Liver (tissue), 9 donors: ENCODE data around the gene ARHGAP33. TPM values are rescaled to one million over a fixed set of nuclear protein-coding genes. Genes with fewer than 3 reads are reported as not detected.

Experiments used
- DNase-seq: peaks from one replicate; pipeline ENCODE4 v3.0.0-alpha.2; 2017; ENCODE audit warnings: low spot score
- H3K27ac ChIP-seq, 2 donors: one replicate each; pipeline ENCODE4 v1.7.0; 2013; ENCODE audit warnings: inconsistent platforms in 2 of 2, low read length in 2 of 2, control low read depth in 1 of 2, low read depth in 1 of 2, mild to moderate bottlenecking in 1 of 2
- H3K27me3 ChIP-seq, 4 donors: one replicate each; pipeline versions ENCODE4 v1.6.1 to v1.7.0; 2013; ENCODE audit warnings: low read length in 3 of 4, inconsistent platforms in 1 of 4, mild to moderate bottlenecking in 1 of 4, moderate library complexity in 1 of 4; ENCODE audit not compliant: control insufficient read depth in 4 of 4, insufficient read depth in 4 of 4
- H3K36me3 ChIP-seq, 4 donors: one replicate each; pipeline versions ENCODE4 v1.6.1 to v1.7.0; 2013; ENCODE audit warnings: low read length in 3 of 4, mild to moderate bottlenecking in 3 of 4, low read depth in 1 of 4, moderate library complexity in 1 of 4; ENCODE audit not compliant: control insufficient read depth in 4 of 4, insufficient read depth in 3 of 4
- H3K4me1 ChIP-seq, 4 donors: one replicate each; pipeline versions ENCODE4 v1.6.1 to v1.7.0; 2013; ENCODE audit warnings: low read length in 3 of 4, mild to moderate bottlenecking in 3 of 4, moderate library complexity in 1 of 4; ENCODE audit not compliant: control insufficient read depth in 4 of 4, insufficient read depth in 4 of 4
- H3K4me3 ChIP-seq, 3 donors: one replicate each; pipeline versions ENCODE4 v1.6.1 to v1.7.0; 2013; ENCODE audit warnings: low read length in 3 of 3, control low read depth in 1 of 3, low read depth in 1 of 3, mild to moderate bottlenecking in 1 of 3
- H3K9ac ChIP-seq, 2 donors: one replicate each; pipeline ENCODE4 v1.7.0; 2013; ENCODE audit warnings: low read length in 2 of 2, mild to moderate bottlenecking in 2 of 2, moderate library complexity in 2 of 2, control low read depth in 1 of 2, low read depth in 1 of 2
- H3K9me3 ChIP-seq, 4 donors: one replicate each; pipeline versions ENCODE4 v1.6.1 to v1.7.0; 2013; ENCODE audit warnings: low read length in 3 of 4; ENCODE audit not compliant: control insufficient read depth in 4 of 4
- ATF3 ChIP-seq: IDR thresholded peaks from 2 replicates; pipeline ENCODE4 v1.6.1; 2016; ENCODE audit warnings: antibody characterized with exemption
- CTCF ChIP-seq: fragments of 150-350 bp; IDR thresholded peaks from 2 replicates; pipeline ENCODE4 v1.5.1; 2017; ENCODE audit warnings: improper control_type of control experiment, low read depth, low read length; ENCODE audit not compliant: missing input control
- EGR1 ChIP-seq, 2 donors: IDR thresholded peaks; 2 replicates each; pipeline ENCODE4 v1.6.1; 2016 to 2018; ENCODE audit warnings: antibody characterized with exemption in 2 of 2, low read depth in 2 of 2
- FOXA1 ChIP-seq: IDR thresholded peaks from 2 replicates; pipeline ENCODE4 v1.6.1; 2016; ENCODE audit warnings: antibody characterized with exemption
- FOXA2 ChIP-seq: IDR thresholded peaks from 2 replicates; pipeline ENCODE4 v1.6.1; 2016; ENCODE audit warnings: antibody characterized with exemption
- GABPA ChIP-seq, 2 donors: IDR thresholded peaks in 1 of 2; conservative IDR thresholded peaks in 1 of 2; 2 replicates each; pipeline ENCODE4 v1.6.1; 2016; ENCODE audit warnings: antibody characterized with exemption in 2 of 2, mild to moderate bottlenecking in 1 of 2, moderate library complexity in 1 of 2
- HNF4A ChIP-seq, 2 donors: conservative IDR thresholded peaks; 2 replicates each; pipeline ENCODE4 v1.6.1; 2016; ENCODE audit warnings: antibody characterized with exemption in 2 of 2, mild to moderate bottlenecking in 2 of 2
- HNF4G ChIP-seq: IDR thresholded peaks from 2 replicates; pipeline ENCODE4 v1.6.1; 2016; ENCODE audit warnings: antibody characterized with exemption
- JUND ChIP-seq, 2 donors: IDR thresholded peaks; 2 replicates each; pipeline ENCODE4 v1.6.1; 2016; ENCODE audit warnings: antibody characterized with exemption in 2 of 2
- MAX ChIP-seq: IDR thresholded peaks from 2 replicates; pipeline ENCODE4 v1.6.1; 2016; ENCODE audit warnings: antibody characterized with exemption
- NR2F2 ChIP-seq: IDR thresholded peaks from 2 replicates; pipeline ENCODE4 v1.6.1; 2016; ENCODE audit warnings: antibody characterized with exemption
- RAD21 ChIP-seq, 2 donors: IDR thresholded peaks; 2 replicates each; pipeline ENCODE4 v1.6.1; 2016; ENCODE audit warnings: antibody characterized with exemption in 2 of 2, mild to moderate bottlenecking in 2 of 2
- REST ChIP-seq: IDR thresholded peaks from 2 replicates; pipeline ENCODE4 v1.6.1; 2016; ENCODE audit warnings: antibody characterized with exemption, mild to moderate bottlenecking
- RXRA ChIP-seq, 2 donors: IDR thresholded peaks; 2 replicates each; pipeline ENCODE4 v1.6.1; 2017 to 2018; ENCODE audit warnings: antibody characterized with exemption in 2 of 2, mild to moderate bottlenecking in 1 of 2
- SP1 ChIP-seq: IDR thresholded peaks from 2 replicates; pipeline ENCODE4 v1.6.1; 2018; ENCODE audit warnings: antibody characterized with exemption, mild to moderate bottlenecking
- TAF1 ChIP-seq: conservative IDR thresholded peaks from 2 replicates; pipeline ENCODE4 v1.6.1; 2016; ENCODE audit warnings: antibody characterized with exemption, mild to moderate bottlenecking
- YY1 ChIP-seq: IDR thresholded peaks from 2 replicates; pipeline ENCODE4 v1.6.1; 2016; ENCODE audit warnings: antibody characterized with exemption, mild to moderate bottlenecking
- ZBTB33 ChIP-seq: IDR thresholded peaks from 2 replicates; pipeline ENCODE4 v1.6.1; 2016; ENCODE audit warnings: antibody characterized with exemption
- WGBS: extraction: QIAGEN DNeasy Blood & Tissue Kit; methylation state at CpG from one replicate; pipeline ENCODE4 v1.1.7; 2013; 5-methylcytosine and 5-hydroxymethylcytosine counted together
- polyA plus RNA-seq, 2 donors: library from polyadenylated mRNA; stranded (reverse) in 1 of 2; unstranded in 1 of 2; fragments of 200-250 nt in 1 of 2; fragments of >200 nt in 1 of 2; fragmentation: Nextera tagmentation in 1 of 2; extraction: Ambion mirVana in 1 of 2; gene quantifications; one replicate each; pipeline versions ENCODE4 v1.2.1 to v1.2.3, GENCODE V29; 2013 to 2015
- total RNA-seq, 2 donors: library from RNA; depleted of rRNA; stranded (reverse); fragments of >200 nt; gene quantifications; one replicate each; pipeline ENCODE4 v1.2.3, GENCODE V29; 2014
- donor health status: healthy.
- donor health status: healthy.
- donor health status: healthy.
- donor health status: healthy.
- donor health status: healthy.

ARHGAP33 gene
- total and polyA plus RNA-seq, 4 donors, result 0.85 to 10.1 (median 1.8) TPM

- Histone ChIP-seq H3K9me3 (no peaks in the 10 kb centered on the region), H3K27me3 (no peaks in the 10 kb centered on the region), H3K27ac (peak within 1 kb of the TSS; percentile 98 to 99), H3K4me1 (peaks cover 6 to 47% (median 34%) of the 10 kb centered on the region in 4 donors), H3K36me3 (peaks cover 0 to 3% (median 0%) of the 10 kb centered on the region in 4 donors), H3K4me3 (peak within 1 kb of the TSS; percentile 81 to 87 (median 82)), H3K9ac (peak within 1 kb of the TSS; percentile 51 to 79)
- DNase-seq, result peak; percentile 91
- TF ChIP-seq HNF4A (conservative IDR thresholded peaks at IDR 0.05) (peak in 1 of 2 donors; percentile 3), TAF1 (no peak), MAX (no peak), HNF4G (no peak), SP1 (no peak), GABPA (IDR thresholded peaks at IDR 0.05 in 1 of 2, conservative IDR thresholded peaks at IDR 0.05 in 1 of 2) (peak; percentile 78 to 94), JUND (IDR thresholded peaks at IDR 0.05) (no peak), YY1 (peak; percentile 97), ATF3 (peak; percentile 3), RXRA (IDR thresholded peaks at IDR 0.05) (peak in 1 of 2 donors; percentile 28), REST (peak; percentile 11), CTCF (no peak), RAD21 (IDR thresholded peaks at IDR 0.05) (no peak), EGR1 (IDR thresholded peaks at IDR 0.05; ENCODE audit: low read depth in 2 of 2) (peak; percentile 87 to 93), FOXA2 (no peak), NR2F2 (no peak), ZBTB33 (peak; percentile 91), FOXA1 (no peak)
- whole genome bisulfite sequencing, result under 1% methylated on average over 40 of the region's 40 CpGs
These were observed 29.9 kb upstream of the ARHGAP33 start, which contains the start of the genes PSENEN and U2AF1L4 for GRCh38 chr19:35745328-35746086. Gene PSENEN (plus strand): TSS chr19:35745651. CDS start chr19:35745931, 280 bp downstream. Gene U2AF1L4 (minus strand): TSS chr19:35745418. CDS start chr19:35745391, 27 bp downstream.
